Natural killer cell (primary cell): ENCODE data around the gene UBAC2. TPM values are rescaled to one million over a fixed set of nuclear protein-coding genes. Genes with fewer than 3 reads are reported as not detected.

Experiments used
- ATAC-seq, 3 donors: fragments of 150-1000 bp in 2 of 3; fragments of 200-7000 bp in 1 of 3; cut with Tn5 transposase; 1 replicate in 1 of 3; 2 replicates in 2 of 3; pipeline ENCODE4 v1.10.0; 2021; ENCODE audit warnings: mild to moderate bottlenecking in 2 of 3, moderate library complexity in 2 of 3
- DNase-seq, 2 donors: peaks; one replicate each; pipeline versions ENCODE4 v3.0.0 to v3.0.0-alpha.2; 2013 to 2021; ENCODE audit warnings: mixed read lengths in 1 of 2
- H3K27ac ChIP-seq: one replicate; pipeline ENCODE4 v1.5.1; 2013; ENCODE audit warnings: mild to moderate bottlenecking, low read length
- H3K27me3 ChIP-seq: one replicate; pipeline ENCODE4 v1.6.1; 2013; ENCODE audit warnings: low read length; ENCODE audit not compliant: control insufficient read depth, insufficient read depth
- H3K36me3 ChIP-seq: one replicate; pipeline ENCODE4 v1.6.1; 2013; ENCODE audit warnings: low read length; ENCODE audit not compliant: control insufficient read depth, insufficient read depth
- H3K4me1 ChIP-seq: one replicate; pipeline ENCODE4 v1.6.1; 2013; ENCODE audit warnings: low read length; ENCODE audit not compliant: control insufficient read depth, insufficient read depth
- H3K4me3 ChIP-seq: one replicate; pipeline ENCODE4 v1.5.1; 2013; ENCODE audit warnings: low read length
- H3K9me3 ChIP-seq: one replicate; pipeline ENCODE4 v1.6.1; 2013; ENCODE audit warnings: low read length; ENCODE audit not compliant: control insufficient read depth, insufficient read depth
- H3K27ac Mint-ChIP-seq, 2 donors: one replicate each; pipeline ENCODE4 v1.8.0; 2022; ENCODE audit warnings: mild to moderate bottlenecking in 2 of 2, mixed read lengths in 2 of 2, moderate library complexity in 1 of 2
- H3K27me3 Mint-ChIP-seq, 2 donors: one replicate each; pipeline ENCODE4 v1.8.0; 2022; ENCODE audit warnings: low read depth in 2 of 2, mixed read lengths in 2 of 2
- H3K36me3 Mint-ChIP-seq: one replicate; pipeline ENCODE4 v1.8.0; 2022; ENCODE audit warnings: mixed read lengths
- H3K4me1 Mint-ChIP-seq, 2 donors: one replicate each; pipeline ENCODE4 v1.8.0; 2022; ENCODE audit warnings: mixed read lengths in 2 of 2
- H3K4me3 Mint-ChIP-seq: one replicate; pipeline ENCODE4 v1.8.0; 2022; ENCODE audit warnings: mild to moderate bottlenecking, moderate library complexity, mixed read lengths
- H3K9me3 Mint-ChIP-seq, 2 donors: one replicate each; pipeline ENCODE4 v1.8.0; 2022; ENCODE audit warnings: mixed read lengths in 2 of 2
- CTCF ChIP-seq: fragments of 200-600 bp; IDR thresholded peaks from one replicate; pipeline ENCODE4 v1.8.0; 2022; ENCODE audit warnings: antibody characterized with exemption
- WGBS: methylation state at CpG from one replicate; pipeline ENCODE4 v1.1.7; 2013; ENCODE audit warnings: missing lambda C conversion rate; ENCODE audit not compliant: insufficient coverage; 5-methylcytosine and 5-hydroxymethylcytosine counted together
- intact Hi-C: fragments of 100-400 bp; cut with micrococcal nuclease; formaldehyde crosslinking; loops from one replicate; pipeline ENCODE4 v1.14.2; 2022
- total RNA-seq, 4 donors: library from RNA; stranded (reverse); fragments of 120-200 nt in 1 of 4; gene quantifications; one replicate each; pipeline versions ENCODE4 v1.2.3 to v1.2.4, GENCODE V29; 2013 to 2022

UBAC2 gene
- total RNA-seq, 3 donors from 2014 or later (not counting 1 experiment from before 2014, with no cell fraction given): 50.6 to 59.1 (median 56.4) TPM

GRCh38 chr13:99265162-99265800 is 64.6 kb downstream of the UBAC2 start:
- no peak for DNase-seq
- Mint-ChIP-seq H3K9me3 (no peaks in the 10 kb centered on the region), H3K4me3 (no peak overlapping the region), H3K27me3 (no peaks in the 10 kb centered on the region), H3K27ac (peak overlapping the region; percentile 43 to 61), H3K36me3 (no peaks in the 10 kb centered on the region), H3K4me1 (peaks cover 27 to 28% of the 10 kb centered on the region in 2 donors)
- peaks cover 12% of the 10 kb centered on the region for H3K4me1 ChIP-seq
- TF ChIP-seq CTCF: no peak
- H3K36me3 ChIP-seq: peaks cover 5% of the 10 kb centered on the region
- H3K27ac ChIP-seq: no peak overlapping the region
- H3K4me3 ChIP-seq: no peak overlapping the region
- no peak for ATAC-seq
- H3K27me3 ChIP-seq: no peaks in the 10 kb centered on the region
- 83% methylated on average over 8 of the region's 8 CpGs for WGBS
- H3K9me3 ChIP-seq: no peaks in the 10 kb centered on the region
- intact Hi-C loops: loop anchor here (5.0 to 10.0 kb wide), 2 partner anchors 237 to 240 kb away; partner anchors contain the start of gene TM9SF2

- H3K27me3 ChIP-seq: no peaks in the 10 kb centered on the region
- H3K4me1 ChIP-seq: peaks cover 10% of the 10 kb centered on the region
- whole genome bisulfite sequencing: 76% methylated on average over 2 of the region's 3 CpGs
- no peak overlapping the region for H3K4me3 ChIP-seq
- intact Hi-C loops: loop anchor here (1.0 to 10.0 kb wide), 4 partner anchors 70 to 241 kb away; partner anchors contain the start of gene TM9SF2
- Mint-ChIP-seq H3K4me1 (peaks cover 23 to 28% of the 10 kb centered on the region in 2 donors), H3K27me3 (no peaks in the 10 kb centered on the region), H3K9me3 (no peaks in the 10 kb centered on the region), H3K27ac (peak overlapping the region; percentile 43 to 61), H3K4me3 (no peak overlapping the region), H3K36me3 (no peaks in the 10 kb centered on the region)
- DNase-seq (peak in 1 of 2 donors; percentile 85), ATAC-seq (peak; percentile 73 to 83 (median 79))
- TF ChIP-seq CTCF: peak; percentile 94
- H3K36me3 ChIP-seq: peaks cover 5% of the 10 kb centered on the region
- no peaks in the 10 kb centered on the region for H3K9me3 ChIP-seq
- H3K27ac ChIP-seq: no peak overlapping the region
Observed at GRCh38 chr13:99265821-99266426, 65.3 kb downstream of the UBAC2 start.

GRCh38 chr13:99266827-99267226 is 66.2 kb downstream of the UBAC2 start:
- peaks cover 4% of the 10 kb centered on the region for H3K36me3 ChIP-seq
- WGBS: 73% methylated on average over 2 of the region's 6 CpGs
- Mint-ChIP-seq H3K27me3 (no peaks in the 10 kb centered on the region), H3K27ac (no peak overlapping the region), H3K36me3 (no peaks in the 10 kb centered on the region), H3K4me1 (peaks cover 26 to 34% of the 10 kb centered on the region in 2 donors), H3K4me3 (no peak overlapping the region), H3K9me3 (no peaks in the 10 kb centered on the region)
- intact Hi-C loops: loop anchor here (1.0 to 10.0 kb wide), 4 partner anchors 71 to 242 kb away; partner anchors contain the start of gene TM9SF2
- no peak overlapping the region for H3K27ac ChIP-seq
- peaks cover 14% of the 10 kb centered on the region for H3K4me1 ChIP-seq
- H3K27me3 ChIP-seq: no peaks in the 10 kb centered on the region
- no peak overlapping the region for H3K4me3 ChIP-seq
- DNase-seq: no peak
- no peaks in the 10 kb centered on the region for H3K9me3 ChIP-seq
- no peak for TF ChIP-seq CTCF
- ATAC-seq: no peak
